ENCODE results near the gene DDX4. TPM values are rescaled to one million over a fixed set of nuclear protein-coding genes. Genes with fewer than 3 reads are reported as not detected.
"Not testable (repeated sequence)": the region's sequence is repeated elsewhere in the genome, so short reads cannot be mapped to it uniquely, and the experiment has no call there.

Gene DDX4
- total RNA-seq, 1 donor from 2014 or later, result 0.82 TPM

DNA sequence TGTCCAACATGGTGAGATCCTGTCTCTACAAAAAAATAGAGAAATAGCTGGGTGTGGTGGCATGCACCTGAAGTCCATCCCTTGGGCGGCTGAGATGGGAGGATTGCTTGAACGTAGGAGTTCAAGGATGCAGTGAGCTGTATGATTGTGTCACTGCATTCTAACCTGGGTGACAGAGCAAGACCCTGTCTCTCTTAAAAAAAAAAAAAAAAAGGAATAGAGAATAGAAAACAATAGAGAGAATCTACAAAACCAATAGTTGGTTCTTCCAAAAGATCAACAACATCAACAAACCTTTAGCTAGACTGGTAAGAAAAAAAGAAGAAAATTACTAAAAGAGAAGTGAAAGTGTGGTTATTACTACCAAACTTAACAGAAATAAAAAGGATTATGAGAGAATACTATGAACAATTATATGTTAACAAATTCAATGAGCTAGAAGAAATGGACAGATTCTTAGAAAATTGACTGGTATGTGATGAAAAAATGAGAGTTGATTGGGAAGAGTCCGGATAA lies 17.6 kb upstream of the DDX4 start:
- FAIRE-seq (no peak), DNase-seq (ENCODE audit: low spot score in 2 of 2) (no peak)

DNA sequence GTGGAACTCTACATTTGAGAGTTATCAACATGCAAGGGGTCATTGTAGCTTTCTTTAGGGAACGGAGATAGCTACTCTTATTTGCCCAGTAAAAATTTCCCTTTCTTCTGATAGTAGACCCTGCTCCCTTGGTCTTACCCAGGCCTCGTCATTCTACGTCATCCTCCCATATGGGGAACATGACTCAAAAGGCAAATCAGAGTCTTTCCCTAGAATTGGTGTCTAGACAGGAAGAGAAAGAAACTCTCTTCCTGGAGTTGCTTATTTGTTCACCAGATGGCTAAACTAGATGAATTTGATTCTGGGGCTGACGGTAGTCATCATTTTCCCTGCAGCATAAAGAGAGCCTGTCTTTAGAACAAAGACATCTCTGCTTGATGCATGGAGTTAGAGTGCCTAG lies 13.6 kb upstream of the DDX4 start:
- no peak for FAIRE-seq
- DNase-seq (ENCODE audit: low spot score in 2 of 2), result no peak

DNA sequence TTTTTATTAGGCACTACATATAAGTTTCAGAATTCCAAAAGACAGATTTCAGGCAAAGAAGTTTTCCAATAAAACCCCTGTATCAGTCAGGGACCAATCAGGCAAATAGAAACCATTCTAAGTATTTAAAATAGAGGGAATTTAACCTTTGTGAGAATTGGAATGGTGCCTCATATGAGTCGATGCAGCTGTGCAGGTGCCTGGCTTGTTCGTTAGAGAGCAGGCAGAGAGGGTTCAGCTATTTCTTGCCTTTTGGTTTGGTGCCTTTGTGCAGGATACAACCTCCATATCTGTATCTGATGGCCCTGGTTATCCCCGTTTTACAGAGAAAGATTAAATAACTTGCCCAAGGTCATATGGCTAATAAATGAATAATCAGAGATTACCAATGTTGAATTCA lies 6.0 kb upstream of the DDX4 start:
- FAIRE-seq (no peak), DNase-seq (ENCODE audit: low spot score in 2 of 2) (no peak)

DNA sequence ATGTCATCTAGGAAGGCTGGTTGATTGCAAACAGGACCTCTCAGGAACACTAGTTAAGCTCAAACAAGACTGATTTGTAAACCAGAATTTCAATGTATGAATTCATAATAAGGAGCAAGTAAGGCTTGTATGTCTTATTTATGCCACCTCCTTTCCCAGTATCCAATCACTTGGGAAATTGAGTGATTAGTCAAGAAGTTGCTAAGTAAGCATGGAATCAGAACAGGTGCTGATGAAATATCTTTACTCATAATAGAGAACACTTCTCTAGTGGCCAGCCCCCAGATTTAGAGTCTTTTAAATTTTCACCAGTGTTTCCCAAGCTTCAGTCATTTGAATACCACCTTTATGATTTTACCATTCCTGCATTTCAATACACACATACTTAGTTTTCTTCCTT lies 5.3 kb upstream of the DDX4 start:
- DNase-seq (ENCODE audit: low spot score in 2 of 2), result no peak
- no peak for FAIRE-seq

DNA sequence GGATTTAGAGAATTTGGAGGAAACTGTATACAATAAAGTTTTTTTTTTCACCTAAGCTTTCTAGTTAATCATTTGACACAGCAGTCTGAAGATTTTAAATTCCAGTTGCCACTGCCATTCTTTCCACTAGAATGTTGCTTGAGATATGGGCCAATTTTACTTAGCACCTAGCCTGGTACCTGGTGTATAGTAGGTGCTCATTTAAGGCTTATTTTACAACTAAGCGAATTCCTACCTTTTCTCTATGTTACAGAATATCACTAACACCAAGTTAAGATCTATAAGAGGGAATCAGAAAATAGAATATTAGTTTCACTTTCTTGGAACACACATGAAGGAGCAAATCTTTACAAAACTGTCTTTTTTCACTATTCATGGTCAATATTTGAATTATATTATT lies 3.2 kb upstream of the DDX4 start:
- DNase-seq (ENCODE audit: low spot score in 2 of 2) (no peak), FAIRE-seq (no peak)

DNA sequence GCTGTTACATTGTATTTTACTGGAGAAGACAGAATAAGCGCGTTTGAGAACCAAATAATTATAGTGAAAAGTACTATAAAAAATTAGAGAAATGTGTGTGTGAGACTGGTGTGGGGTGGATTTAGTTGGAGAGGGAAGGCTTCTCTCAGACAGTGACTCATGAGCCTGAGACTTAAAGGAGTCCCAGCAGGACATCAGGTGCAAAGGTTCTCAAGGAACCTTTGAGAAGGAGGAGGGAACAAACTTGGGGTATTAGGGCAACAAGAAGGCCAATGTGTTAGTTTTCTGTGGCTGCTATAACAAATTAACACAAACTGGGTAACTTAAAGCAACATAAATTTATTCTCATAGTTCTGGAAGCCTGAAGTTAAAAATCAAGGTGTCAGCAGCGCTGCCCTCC lies 4.9 kb downstream of the DDX4 start:
- DNase-seq (ENCODE audit: low spot score in 2 of 2), result no peak
- no peak for FAIRE-seq

DNA sequence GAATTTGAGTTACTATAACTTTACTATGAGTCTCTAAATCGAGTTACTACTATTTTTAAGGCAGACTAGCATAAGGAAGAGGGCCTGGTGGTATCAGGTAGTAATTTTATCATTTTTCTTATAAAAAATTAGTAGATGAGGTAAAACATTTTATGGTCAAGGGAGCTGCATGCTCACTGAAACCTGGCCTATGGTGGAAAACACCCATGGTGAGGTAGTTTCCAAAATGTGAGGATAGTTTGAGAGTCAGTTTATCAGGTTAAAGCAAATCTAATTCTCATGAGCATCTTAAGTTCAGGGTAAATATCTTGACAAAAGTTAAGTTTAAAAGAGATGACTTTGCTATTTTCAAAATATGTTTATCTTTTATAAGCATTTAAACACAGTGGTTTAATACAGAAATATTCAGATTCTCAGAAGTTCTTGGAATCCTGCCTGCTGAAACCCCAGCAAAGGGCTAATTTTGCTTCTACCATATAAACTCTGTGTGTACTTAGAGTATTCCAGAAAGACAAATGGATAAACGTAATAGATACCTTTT lies 10.0 kb downstream of the DDX4 start:
- DNase-seq (ENCODE audit: low spot score in 2 of 2), result no peak
- FAIRE-seq, result no peak

DNA sequence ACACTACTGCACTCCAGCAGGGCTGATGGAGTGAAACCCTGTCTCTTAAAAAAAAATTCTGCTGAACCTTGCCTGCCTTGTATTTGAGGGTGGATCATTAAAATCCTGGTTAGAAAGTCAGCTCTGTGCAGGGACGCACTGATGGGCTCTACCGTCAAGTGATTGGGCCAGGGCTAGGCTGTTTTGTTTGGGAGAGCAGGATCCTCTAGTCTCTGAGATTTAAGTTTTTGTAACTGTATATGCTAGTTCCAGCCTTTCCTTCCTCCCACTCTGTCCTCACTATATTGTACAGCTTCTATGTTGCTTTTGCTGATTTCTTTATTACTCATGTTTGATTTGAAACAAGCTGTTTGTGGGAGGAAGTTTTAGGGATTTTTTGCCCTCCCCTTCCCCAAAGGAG lies 11.5 kb downstream of the DDX4 start:
- FAIRE-seq (no peak), DNase-seq (ENCODE audit: low spot score in 2 of 2) (no peak)

DNA sequence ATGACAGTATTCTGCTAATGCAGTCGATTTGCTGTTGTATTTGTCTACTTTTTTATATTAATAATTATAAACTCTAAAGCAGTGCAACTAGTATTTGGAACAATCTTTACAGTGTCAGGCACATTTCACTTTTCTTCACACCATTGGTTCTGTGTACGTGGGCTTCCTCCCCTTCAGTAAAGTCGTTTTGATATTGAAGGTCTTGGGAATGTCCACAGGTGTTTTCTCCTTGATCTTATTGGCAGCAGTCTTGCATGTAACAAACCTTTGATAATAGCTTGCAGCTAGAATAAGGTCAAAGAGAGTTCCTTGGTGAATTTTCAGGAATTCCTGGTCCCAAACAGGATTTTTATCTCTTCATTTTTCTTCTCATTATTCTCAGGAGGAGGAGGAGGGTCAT lies 12.2 kb downstream of the DDX4 start:
- FAIRE-seq (no peak), DNase-seq (ENCODE audit: low spot score in 2 of 2) (no peak)

DNA sequence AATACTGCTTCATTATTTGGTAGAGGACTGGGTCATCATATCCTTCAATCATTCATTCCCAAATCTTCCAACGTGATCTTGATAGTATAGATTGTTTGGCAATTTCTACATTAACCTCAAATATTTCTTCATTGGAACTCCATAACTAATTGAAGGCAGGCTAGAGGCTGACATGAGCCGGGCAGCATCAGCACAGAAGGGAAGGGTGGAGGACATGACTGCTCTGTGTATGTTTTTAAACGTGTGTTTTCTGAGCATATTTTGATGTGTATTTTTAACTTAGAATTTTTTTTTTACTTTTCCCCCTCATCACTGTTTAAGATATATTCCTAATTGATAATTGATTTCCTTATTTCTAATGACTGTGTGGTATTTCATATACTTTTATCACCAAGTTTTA lies 12.6 kb downstream of the DDX4 start:
- DNase-seq (ENCODE audit: low spot score in 2 of 2) (no peak), FAIRE-seq (no peak)

DNA sequence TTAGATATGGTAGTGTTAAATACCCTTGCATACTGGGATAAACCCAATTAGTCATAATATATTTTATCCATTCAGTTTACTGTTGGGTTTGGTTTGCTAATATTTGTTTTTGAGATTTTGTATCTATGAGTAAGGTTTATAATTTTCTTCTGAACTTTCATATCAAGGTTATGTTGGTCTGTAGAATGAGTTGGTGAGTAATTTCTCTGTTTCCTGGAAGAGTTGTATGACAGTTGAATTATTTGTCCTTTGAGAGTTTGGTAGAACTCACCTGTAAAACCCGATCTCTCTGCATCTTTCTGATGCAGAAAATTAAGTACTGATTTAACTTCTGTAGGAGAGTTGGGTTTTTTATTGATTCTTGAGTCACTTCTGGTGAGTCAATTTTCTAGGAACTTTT lies 20.4 kb downstream of the DDX4 start:
- DNase-seq (ENCODE audit: low spot score in 2 of 2) (no peak), FAIRE-seq (no peak)

DNA sequence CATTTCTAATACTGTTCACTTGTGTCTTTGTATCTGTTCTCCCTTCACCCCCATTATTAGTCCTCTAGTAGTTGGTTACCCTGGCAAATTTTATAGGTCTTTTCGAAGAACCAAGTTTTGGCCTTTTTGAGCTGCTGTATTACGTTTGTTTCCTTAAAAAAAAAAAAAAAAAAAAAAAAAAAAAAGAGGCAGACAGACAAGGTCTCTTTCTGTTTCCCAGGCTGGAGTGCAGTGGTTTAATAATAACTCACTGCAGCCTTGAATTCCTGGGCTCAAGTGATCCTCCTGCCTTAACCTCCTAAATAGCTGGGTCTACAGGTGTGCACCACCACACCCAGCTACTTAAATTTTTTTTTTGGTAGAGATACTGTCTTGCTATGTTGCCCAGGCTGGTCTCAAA lies 20.9 kb downstream of the DDX4 start:
- DNase-seq (ENCODE audit: low spot score in 2 of 2) (no peak), FAIRE-seq (no peak)

DNA sequence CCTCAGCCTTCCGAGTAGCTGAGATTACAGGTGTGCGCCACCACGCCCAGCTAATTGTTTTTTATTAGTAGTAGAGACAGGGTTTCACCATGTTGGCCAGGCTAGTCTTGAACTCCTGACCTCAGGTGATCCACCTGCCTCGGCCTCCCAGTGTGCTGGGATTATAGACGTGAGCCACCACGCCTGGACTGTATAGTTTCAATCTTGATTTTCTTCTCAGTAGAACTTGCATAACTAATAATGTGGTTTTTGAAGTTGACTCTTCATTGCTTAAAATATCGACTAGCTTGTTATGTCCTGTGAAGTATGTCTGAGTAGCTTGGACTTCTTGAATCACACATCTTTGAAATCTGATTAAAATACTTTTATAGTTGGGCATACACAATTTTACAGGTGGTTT lies 23.9 kb downstream of the DDX4 start:
- DNase-seq (ENCODE audit: low spot score in 2 of 2); FAIRE-seq: not testable (repeated sequence)

DNA sequence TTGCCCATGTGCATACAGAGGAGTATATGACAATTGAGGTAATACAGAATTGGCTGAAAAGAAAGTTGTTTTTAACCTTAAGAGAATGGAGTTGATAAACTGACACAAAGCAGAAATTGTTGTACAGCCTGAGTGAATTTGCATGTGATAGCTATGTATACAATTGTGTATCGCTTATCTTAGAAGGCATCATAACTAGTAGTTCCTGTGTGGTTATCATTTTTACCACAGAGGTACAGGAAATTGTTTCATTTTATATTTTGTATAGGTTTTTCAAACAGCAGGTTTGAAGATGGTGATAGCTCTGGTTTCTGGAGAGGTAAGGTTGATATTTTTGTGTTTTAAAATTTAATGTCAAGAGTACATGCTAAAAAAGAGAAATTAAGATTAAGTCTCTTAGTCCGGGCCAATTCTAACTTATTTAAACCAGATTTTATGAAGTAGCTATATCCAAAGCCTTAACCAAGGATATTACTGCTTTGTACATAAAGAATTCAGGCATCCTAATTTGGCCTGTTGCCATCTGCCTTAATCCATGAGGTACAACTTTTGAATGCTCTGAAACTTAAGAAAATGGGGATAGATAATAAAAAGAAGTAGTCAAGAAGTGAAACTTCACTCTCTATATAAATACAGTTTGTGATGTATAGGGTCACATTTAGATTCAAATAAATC lies 26.0 kb downstream of the DDX4 start:
- no peak for DNase-seq (ENCODE audit: low spot score in 2 of 2)
- no peak for FAIRE-seq

DNA sequence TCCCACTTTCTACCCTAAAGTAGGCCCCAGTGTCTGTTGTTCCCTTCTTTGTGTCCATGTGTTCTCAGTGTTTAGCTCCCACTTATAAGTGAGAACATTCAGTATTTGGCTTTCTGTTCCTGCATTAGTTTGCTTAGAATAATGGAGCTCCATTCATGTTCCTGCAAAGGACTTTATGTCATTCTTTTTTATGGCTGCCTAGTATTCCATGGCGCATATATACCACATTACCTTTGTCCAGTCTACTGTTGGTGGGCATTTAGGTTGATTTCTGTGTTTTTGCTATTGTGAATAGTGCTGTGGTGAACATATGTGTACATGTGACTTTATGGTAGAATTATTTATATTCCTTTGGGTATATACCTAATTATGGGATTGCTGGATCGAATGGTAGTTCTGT lies 30.4 kb downstream of the DDX4 start:
- DNase-seq (ENCODE audit: low spot score in 2 of 2) (no peak), FAIRE-seq (no peak)

DNA sequence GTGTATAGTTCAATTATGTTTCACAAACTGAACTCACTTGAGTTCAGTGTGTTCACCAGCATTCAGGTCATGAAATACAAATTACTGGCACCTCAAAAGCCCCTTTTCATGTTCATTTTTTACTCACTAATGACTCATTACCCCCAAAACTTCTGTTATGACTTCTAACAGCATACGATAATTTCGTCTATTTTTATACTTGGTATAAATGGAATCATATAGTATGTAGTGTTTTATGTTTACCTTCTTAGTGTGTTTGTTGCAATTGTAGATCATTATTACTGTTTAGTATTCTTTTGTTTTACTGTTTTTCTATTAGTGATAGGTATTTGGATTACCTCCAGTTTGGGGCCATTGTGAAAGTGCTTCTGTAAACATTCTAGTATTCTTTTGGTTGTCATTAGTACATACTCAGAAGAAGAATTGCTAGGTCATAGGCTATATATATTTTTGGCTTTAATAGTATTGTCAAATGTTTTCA lies 33.4 kb downstream of the DDX4 start:
- no peak for FAIRE-seq

DNA sequence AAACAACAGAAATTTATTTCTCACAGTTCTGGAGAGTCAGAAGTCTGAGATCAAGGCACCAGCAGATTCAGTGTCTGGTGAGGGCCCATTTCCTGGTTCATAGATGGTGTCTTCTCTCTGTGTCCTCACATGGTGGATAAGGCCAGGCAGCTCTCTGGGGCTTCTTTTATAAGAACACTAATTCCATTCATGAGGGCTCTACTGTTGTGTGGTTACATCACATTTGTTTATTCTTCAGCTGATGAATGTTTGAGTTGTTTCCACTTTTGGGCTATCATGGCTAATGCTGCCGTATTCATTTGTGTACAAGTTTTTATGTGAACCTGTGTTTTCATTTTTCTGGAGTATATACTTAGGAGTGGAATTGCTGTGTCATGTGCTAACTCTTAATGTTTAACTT lies 35.2 kb downstream of the DDX4 start:
- FAIRE-seq, result peak; percentile 82
- DNase-seq (ENCODE audit: low spot score in 2 of 2), result no peak

More for the DNA sequence above, 33.4 kb downstream of the DDX4 start:
- no peak for DNase-seq (ENCODE audit: low spot score in 2 of 2)

DNA sequence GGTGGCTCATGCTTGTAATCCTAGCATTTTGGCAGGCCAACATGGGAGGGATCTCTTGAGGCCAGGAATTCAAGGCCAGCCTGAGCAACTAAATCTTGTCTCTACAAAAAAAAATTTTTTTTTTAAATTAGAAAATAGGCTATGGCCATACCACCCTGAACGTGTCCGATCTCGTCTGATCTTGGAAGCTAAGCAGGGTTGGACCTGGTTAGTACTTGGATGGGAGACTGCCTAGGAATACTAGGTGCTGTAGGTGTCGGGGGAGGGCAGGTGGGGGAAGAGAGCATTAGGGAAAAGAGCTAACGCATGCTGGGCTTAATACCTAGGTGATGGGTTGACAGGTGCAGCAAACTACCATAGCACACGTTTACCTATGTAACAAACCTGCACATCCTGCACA lies 39.5 kb downstream of the DDX4 start:
- FAIRE-seq (no peak), DNase-seq (ENCODE audit: low spot score in 2 of 2) (no peak)

DNA sequence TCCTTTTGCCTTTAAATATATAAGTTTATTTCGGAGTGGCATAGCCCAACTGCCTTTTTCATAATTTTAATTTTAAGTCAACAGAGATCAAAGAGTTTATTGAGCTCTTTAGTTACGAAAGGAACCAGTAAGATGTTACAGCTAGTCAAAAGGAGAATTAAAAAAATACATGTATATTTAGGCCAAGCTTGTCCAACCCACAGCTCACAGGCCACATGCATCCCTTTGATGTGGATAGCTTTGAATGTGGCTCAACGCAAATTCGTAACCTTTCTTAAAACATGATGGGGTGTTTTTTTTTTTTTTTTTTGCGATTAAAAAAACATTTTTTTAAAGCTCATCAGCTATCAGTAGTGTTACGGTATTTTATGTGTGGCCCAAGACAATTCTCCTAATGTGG lies 63.1 kb downstream of the DDX4 start:
- FAIRE-seq (no peak), DNase-seq (ENCODE audit: low spot score in 2 of 2) (no peak)

DNA sequence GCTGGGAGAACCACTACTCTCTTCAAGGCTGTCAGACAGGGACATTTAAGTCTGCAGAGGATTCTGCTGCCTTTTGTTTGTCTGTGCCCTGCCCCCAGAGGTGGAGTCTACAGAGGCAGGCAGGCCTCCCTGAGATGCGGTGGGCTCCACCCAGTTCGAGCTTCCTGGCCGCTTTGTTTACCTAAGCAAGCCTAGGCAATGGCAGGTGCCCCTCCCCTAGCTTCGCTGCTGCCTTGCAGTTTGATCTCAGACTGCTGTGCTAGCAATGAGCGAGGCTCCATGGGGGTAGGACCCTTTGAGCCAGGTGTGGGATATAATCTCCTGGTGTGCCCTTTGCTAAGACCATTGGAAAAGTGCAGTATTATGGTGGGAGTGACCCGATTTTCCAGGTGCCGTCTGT lies 71.0 kb downstream of the DDX4 start:
- DNase-seq (ENCODE audit: low spot score in 2 of 2); FAIRE-seq: not testable (repeated sequence)

DNA sequence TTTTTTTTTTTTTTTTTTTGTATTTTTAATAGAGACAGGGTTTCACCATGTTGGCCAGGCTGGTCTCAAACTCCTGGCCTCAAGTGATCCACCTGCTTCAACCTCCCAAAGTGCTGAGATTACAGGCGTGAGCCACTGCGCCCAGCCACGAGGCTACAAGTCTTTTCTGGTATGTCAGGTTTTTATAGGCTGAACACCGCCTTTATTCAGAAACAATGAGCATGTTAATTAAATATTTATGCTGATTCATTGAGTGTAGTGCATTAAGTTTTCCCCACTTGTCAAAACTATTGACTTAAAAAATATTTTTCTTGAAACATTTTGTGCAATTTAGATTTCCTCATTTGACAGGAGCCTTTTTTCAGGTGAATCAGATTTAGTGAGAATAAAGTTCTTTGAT lies 78.1 kb downstream of the DDX4 start:
- not testable (repeated sequence) for DNase-seq (ENCODE audit: low spot score in 2 of 2); FAIRE-seq

DNA sequence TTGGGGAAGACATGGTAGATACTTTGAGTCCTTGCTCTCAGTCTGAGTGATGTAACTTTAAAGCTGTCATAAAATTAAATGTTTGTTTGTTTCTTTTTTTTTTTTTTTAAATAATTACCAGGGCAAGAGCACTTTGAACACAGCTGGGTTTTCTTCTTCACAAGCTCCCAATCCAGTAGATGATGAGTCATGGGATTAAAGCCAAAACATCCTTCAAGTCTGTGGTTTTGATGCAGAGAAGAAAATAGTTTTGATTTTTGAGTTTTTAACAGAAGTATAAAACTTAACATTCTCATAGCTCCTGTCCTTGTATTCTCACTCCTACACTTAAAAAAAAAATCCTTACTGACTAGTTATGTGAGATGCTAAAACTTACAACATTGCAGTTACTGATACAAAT lies 78.5 kb downstream of the DDX4 start:
- DNase-seq (ENCODE audit: low spot score in 2 of 2) (no peak), FAIRE-seq (no peak)

Measured in frontal cortex (tissue), 4 donors.